AG09309 (cell line): ENCODE data around the gene SPRR3.

ENCODE experiments used
- DNase-seq: peaks from one replicate; pipeline ENCODE4 v3.0.0-alpha.2; 2010; ENCODE audit warnings: low read depth
- H3K4me3 ChIP-seq: 2 replicates; pipeline ENCODE4 v1.5.1; 2011; ENCODE audit warnings: mild to moderate bottlenecking, low read depth, low read length, moderate library complexity; ENCODE audit not compliant: control insufficient read depth
- TF ChIP-seq, protein P1 (sequence below): IDR thresholded peaks from 2 replicates; pipeline ENCODE4 v1.5.1; 2011; ENCODE audit warnings: mild to moderate bottlenecking, low read depth, low read length, inconsistent platforms; ENCODE audit not compliant: insufficient read depth, control insufficient read depth; ENCODE audit errors: missing control alignments

The SPRR3 gene

DNA sequence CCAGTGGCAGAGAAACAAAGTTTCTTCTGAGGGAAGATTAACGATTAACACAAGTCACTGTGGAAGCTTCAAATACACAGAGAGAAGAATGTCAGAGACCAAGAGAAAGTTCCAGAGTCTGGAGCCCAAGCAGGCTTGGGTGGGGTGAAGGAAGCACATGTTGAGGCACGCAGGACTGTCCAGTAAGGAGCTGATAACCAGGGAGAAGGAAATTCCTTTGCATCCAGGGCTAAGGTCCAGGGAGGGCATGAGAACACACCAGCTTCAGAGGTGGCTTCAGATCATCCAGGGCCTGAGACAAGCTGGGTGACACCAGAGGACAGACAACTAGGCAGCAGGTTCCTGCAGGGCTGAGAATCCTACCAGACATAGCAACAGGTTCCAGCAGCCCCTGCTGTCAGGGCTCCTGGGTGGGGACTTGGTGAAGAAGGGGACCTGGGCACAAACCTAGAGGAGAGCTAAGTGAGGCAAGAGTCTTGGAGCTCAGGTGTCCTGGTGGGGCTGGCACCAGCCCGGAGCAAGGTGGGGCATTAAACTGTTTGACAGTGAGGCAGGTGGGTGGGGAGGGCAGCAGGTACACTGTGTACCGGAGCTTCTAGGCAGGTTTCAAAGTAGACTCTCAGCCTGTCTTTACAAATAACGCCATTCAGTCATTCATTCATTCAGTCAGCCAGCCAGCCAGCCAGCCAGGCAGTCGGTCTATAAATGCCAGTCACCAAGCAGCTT is 20.2 kb upstream of the SPRR3 start:
- no peak overlapping the region for H3K4me3 ChIP-seq
- TF ChIP-seq, protein P1, sequence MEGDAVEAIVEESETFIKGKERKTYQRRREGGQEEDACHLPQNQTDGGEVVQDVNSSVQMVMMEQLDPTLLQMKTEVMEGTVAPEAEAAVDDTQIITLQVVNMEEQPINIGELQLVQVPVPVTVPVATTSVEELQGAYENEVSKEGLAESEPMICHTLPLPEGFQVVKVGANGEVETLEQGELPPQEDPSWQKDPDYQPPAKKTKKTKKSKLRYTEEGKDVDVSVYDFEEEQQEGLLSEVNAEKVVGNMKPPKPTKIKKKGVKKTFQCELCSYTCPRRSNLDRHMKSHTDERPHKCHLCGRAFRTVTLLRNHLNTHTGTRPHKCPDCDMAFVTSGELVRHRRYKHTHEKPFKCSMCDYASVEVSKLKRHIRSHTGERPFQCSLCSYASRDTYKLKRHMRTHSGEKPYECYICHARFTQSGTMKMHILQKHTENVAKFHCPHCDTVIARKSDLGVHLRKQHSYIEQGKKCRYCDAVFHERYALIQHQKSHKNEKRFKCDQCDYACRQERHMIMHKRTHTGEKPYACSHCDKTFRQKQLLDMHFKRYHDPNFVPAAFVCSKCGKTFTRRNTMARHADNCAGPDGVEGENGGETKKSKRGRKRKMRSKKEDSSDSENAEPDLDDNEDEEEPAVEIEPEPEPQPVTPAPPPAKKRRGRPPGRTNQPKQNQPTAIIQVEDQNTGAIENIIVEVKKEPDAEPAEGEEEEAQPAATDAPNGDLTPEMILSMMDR: no peak
- DNase-seq: no peak

DNA sequence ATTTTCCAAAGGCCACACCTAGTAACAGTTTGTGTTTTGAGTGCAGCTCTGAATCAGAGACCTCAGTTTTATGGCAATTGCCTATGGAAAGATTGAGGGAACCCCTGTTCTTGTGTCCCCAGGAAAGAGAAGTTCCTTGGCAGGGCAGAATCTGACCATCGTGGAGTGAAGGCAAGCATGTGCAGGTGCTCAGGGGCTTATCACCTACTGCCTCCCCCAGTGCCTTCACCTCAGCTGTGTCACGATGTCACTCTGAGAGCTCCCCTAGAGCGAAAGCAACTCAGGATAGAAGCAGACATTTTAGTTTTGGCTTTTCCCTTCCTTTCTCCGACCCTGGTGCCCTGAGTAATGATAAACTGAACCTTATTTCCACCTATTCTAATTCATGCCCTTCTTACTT is 19.5 kb upstream of the SPRR3 start:
- H3K4me3 ChIP-seq: no peak overlapping the region
- TF ChIP-seq, protein P1: no peak
- no peak for DNase-seq

DNA sequence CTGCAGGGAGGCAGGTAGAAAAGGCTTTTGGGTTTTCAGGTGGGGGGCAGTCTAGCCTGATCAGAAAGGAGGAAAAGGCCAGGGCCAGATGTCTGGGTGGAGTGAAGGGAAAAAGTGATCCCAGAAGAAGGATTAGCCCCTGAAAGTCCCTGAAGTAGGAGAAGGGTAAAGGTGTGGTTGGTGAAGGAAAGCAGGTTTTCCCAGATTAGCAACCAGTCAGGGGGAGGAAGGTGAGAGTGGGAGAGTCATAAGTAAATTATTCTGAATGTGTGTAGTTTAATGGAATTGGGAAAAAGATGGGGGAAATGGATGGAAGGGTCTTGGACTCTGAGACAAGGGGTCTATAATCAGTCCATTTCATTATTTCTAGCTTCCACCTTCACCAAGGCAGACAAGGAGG is 18.3 kb upstream of the SPRR3 start:
- TF ChIP-seq, protein P1: no peak
- H3K4me3 ChIP-seq: no peak overlapping the region
- no peak for DNase-seq

DNA sequence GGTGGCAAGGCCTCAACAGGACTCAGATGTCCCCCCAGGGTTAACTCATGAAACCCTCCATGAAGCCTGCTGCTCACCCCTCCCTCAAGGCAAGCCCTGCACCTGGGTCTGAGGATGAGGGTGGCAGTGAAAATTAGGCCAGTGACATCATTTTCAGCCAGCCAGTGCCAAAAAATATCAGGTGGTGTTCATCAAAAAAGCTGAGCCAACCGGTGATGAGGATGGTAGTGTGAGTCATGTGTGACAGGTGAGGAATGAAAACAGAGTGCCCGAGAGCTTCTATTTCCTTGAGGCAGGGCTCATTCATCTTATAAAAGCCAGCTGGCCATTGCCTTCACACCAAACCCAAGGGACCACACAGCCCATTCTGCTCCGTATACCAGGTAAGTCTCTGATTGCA is 17.8 kb upstream of the SPRR3 start, which contains the start of gene SPRR1A:
Gene SPRR1A (plus strand): TSS at position 339 of the 400 bp plus-strand sequence. CDS start 1,150 bp downstream, outside the sequence.
- TF ChIP-seq, protein P1: no peak
- no peak for DNase-seq
- H3K4me3 ChIP-seq: no peak within 1 kb of the TSS

DNA sequence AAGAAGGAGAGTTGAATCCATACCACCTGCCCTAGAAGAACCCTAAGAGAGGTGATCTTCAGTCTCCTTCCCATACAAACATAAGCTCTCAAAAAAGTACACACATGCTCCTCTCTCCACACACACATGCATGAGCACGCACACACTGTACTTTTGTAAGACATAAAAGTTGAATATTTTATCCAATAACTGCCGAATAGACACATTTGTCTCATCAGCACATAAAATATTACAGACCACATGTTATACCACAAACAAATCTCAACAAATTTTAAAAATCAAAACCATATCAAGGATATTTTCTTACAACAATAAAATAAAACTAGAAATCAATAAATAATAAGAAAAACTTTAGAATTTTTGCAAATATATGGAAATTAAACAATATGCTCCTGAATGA is 15.0 kb upstream of the SPRR3 start:
- H3K4me3 ChIP-seq: no peak overlapping the region
- TF ChIP-seq, protein P1: no peak
- no peak for DNase-seq

DNA sequence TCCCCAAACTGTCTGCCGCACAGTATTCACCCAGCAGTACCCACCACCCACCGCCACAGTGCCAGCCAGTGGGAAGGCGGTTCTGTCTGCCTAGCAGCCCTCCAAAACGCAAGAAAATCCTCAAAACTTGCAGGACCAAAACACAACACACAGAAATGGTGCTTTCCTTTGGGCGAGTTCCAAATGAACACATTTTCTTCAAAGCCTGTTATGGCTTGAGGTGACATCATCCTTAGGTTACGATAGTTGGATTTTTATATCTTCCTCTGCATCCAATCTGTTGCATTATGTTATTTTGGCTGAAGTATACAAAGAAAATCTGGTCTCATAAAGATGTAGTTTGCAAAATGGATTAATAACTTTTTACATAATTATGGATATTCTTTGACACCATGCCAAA is 8.4 kb upstream of the SPRR3 start:
- no peak for DNase-seq
- H3K4me3 ChIP-seq: no peak overlapping the region
- TF ChIP-seq, protein P1: no peak
